ENCODE results near the gene NRP1. TPM values are rescaled to one million over a fixed set of nuclear protein-coding genes. Genes with fewer than 3 reads are reported as not detected.

NRP1 gene
- total and polyA plus RNA-seq, 10 donors = 4.8 to 202 (median 138) TPM

Small RNA genes lying within 50 kb of the gene (small RNA-seq; reads per million reads assigned to genes)
- gene AL353600.1 (0 reads per million in 4 donors), gene RN7SL398P (0 reads per million in 4 donors)

Data from spleen (tissue), 11 donors.